ENCODE results near the gene LRRC74B. TPM values are rescaled to one million over a fixed set of nuclear protein-coding genes. Genes with fewer than 3 reads are reported as not detected.

Gene LRRC74B
- total and polyA plus RNA-seq, 12 donors = not detected

DNA sequence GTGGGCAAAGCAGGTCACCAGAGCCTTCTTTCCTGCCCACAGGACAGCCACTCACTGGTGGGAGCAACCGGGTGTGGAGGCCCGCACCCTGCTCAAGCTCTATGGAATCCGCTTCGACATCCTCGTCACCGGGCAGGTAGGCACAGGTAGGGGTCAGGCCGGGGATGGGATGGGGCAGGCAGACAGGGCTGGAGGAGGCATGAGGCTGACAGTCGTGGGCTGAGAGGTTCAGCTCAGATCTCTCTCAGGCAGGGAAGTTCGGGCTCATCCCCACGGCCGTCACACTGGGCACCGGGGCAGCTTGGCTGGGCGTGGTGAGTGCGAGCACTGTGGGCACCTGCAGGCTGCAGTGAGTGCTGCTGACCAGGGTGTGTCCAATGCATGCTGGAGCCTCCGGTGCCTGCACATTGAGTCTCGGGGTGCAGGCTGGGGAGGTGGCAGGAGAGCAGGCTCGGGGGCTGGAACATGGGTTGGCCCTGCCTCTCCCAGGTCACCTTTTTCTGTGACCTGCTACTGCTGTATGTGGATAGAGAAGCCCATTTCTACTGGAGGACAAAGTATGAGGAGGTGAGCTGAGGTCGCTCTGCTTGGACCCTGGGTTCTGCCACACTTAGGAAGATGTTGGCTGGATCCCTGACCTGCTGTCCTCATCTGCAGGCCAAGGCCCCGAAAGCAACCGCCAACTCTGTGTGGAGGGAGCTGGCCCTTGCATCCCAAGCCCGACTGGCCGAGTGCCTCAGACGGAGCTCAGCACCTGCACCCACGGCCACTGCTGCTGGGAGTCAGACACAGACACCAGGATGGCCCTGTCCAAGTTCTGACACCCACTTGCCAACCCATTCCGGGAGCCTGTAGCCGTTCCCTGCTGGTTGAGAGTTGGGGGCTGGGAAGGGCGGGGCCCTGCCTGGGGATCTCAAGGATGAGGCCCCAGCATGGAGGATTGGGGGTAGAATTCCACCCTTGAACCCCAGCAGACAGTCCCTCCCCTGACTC, 19.7 kb upstream of the LRRC74B start:
- no peaks in the 10 kb centered on the region for H3K9me3 ChIP-seq
- H3K27me3 ChIP-seq = peaks cover 0 to 22% (median 11%) of the 10 kb centered on the region in 7 donors
- ATAC-seq = no peak
- 91 to 92% methylated on average over 27 of the region's 27 CpGs for WGBS, 2 donors
- TF ChIP-seq CTCF (IDR thresholded peaks at IDR 0.05) = no peak
- H3K36me3 ChIP-seq = no peaks in the 10 kb centered on the region
- no peak for DNase-seq
- no peak overlapping the region for H3K4me3 ChIP-seq
- intact Hi-C loops (cut with DNase I) = loop anchor here in 1 of 10 donors (10.0 kb wide), 1 partner anchor 81 kb away; no protein-coding TSS in a partner anchor
- H3K4me1 ChIP-seq = peaks cover 0 to 8% (median 0%) of the 10 kb centered on the region in 9 donors
- no peak overlapping the region for H3K27ac ChIP-seq

- DNase-seq (peak in 1 of 2 donors; percentile 57), ATAC-seq (peak in 3 of 8 donors; percentile 14 to 38 (median 23))
- H3K27ac ChIP-seq = no peak overlapping the region
- H3K4me3 ChIP-seq = no peak overlapping the region
- no peaks in the 10 kb centered on the region for H3K9me3 ChIP-seq
- WGBS, 2 donors = 61 to 63% methylated on average over 14 of the region's 14 CpGs
- H3K36me3 ChIP-seq = no peaks in the 10 kb centered on the region
- intact Hi-C loops (cut with DNase I) = loop anchor here in 1 of 10 donors (10.0 kb wide), 1 partner anchor 82 kb away; no protein-coding TSS in a partner anchor
- peaks cover 5 to 32% (median 21%) of the 10 kb centered on the region in 7 donors for H3K27me3 ChIP-seq
- H3K4me1 ChIP-seq = peaks cover 2 to 12% (median 4%) of the 10 kb centered on the region in 9 donors
- TF ChIP-seq CTCF (IDR thresholded peaks at IDR 0.05) = no peak
These were observed 18.7 kb upstream of the LRRC74B start for GRCh38 chr22:21026783-21027692.

DNA sequence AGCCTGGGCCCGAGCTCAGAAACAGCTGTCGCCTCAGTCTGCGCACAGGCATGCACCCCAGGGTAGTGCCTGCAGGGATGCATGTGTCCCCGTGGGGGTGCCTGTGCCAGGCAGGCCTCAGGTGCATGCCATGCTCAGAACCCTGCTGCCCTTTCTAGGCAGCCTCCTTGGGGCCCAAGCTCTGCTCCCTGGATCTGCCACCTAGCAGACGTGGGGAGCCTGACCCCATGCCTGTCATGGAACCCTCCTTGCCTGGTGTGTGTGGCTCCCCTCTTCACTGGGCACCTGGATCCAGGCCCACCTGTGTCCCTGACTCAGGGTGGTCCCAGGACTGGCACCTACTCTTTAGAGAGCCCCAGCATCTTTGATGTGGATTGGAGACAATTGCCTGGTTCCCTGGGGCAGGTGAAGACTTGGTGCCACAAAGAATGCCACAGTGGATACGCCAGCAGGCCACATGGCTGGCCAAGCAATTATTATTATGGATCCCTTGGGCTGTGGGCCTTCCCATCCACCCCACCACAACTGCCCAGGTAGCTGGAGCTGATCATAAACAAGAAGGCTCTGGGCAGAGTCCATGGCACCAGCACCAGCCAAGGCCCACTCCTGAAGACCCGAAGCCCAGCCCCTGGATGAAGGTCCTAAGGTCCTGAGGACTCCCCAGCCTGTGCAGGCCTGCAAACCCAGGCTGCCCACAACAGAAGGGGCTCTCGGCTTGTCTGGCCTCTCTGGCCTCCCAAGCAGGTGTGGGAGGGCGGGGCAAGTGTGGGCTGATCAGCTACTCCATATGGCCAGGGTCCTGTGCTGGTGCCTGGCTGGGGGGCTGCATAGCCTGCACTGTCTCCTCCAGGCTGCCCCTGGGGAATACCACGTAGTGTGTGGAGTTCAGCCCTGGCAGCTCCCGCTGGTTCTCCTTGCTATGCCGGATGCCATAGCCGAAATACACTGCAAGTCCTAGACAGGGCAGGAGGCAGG, 17.2 kb upstream of the LRRC74B start:
- intact Hi-C loops (cut with DNase I) = loop anchor here in 2 of 10 donors (2.0 to 10.0 kb wide), 2 partner anchors 36 to 84 kb away; no protein-coding TSS in a partner anchor
- Histone ChIP-seq H3K9me3 (no peaks in the 10 kb centered on the region), H3K4me1 (peaks cover 3 to 19% (median 8%) of the 10 kb centered on the region in 9 donors), H3K36me3 (no peaks in the 10 kb centered on the region), H3K4me3 (no peak overlapping the region), H3K27ac (no peak overlapping the region), H3K27me3 (peaks cover 8 to 44% (median 31%) of the 10 kb centered on the region in 7 donors)
- ATAC-seq = peak in 1 of 8 donors; percentile 7
- TF ChIP-seq CTCF (IDR thresholded peaks at IDR 0.05) = no peak
- 90 to 95% methylated on average over 13 of the region's 13 CpGs for WGBS, 2 donors
- DNase-seq = no peak

Measured in heart right ventricle (tissue), 16 donors.